Heart right ventricle (tissue), 16 donors: ENCODE results near the gene ANKDD1A. TPM values are rescaled to one million over a fixed set of nuclear protein-coding genes. Genes with fewer than 3 reads are reported as not detected.

ENCODE experiments used
- ATAC-seq, 8 donors: fragments of 200-7000 bp; cut with Tn5 transposase; one replicate each; pipeline ENCODE4 v1.9.1; 2020; ENCODE audit warnings: mild to moderate bottlenecking in 8 of 8, moderate library complexity in 8 of 8, moderate number of reproducible peaks in 1 of 8
- DNase-seq, 2 donors: peaks; one replicate each; pipeline ENCODE4 v3.0.0-alpha.2; 2020
- H3K27ac ChIP-seq, 10 donors: fragments of 200-600 bp; sonication (generic) in 2 of 10; one replicate each; pipeline versions ENCODE4 v1.5.0 to v1.8.0; 2020 to 2022; ENCODE audit warnings: mild to moderate bottlenecking in 3 of 10
- H3K27me3 ChIP-seq, 7 donors: fragments of 200-600 bp; one replicate each; pipeline ENCODE4 v1.8.0; 2021 to 2022; ENCODE audit warnings: mild to moderate bottlenecking in 2 of 7
- H3K36me3 ChIP-seq, 9 donors: fragments of 200-600 bp; sonication (generic) in 1 of 9; one replicate each; pipeline versions ENCODE4 v1.5.0 to v1.8.0; 2020 to 2022; ENCODE audit warnings: mild to moderate bottlenecking in 2 of 9
- H3K4me1 ChIP-seq, 9 donors: fragments of 200-600 bp; sonication (generic) in 1 of 9; one replicate each; pipeline versions ENCODE4 v1.5.0 to v1.8.0; 2020 to 2022; ENCODE audit warnings: mild to moderate bottlenecking in 4 of 9
- H3K4me3 ChIP-seq, 10 donors: fragments of 200-600 bp; sonication (generic) in 2 of 10; one replicate each; pipeline versions ENCODE4 v1.5.0 to v1.8.0; 2020 to 2022; ENCODE audit warnings: mild to moderate bottlenecking in 7 of 10, moderate library complexity in 2 of 10
- H3K9me3 ChIP-seq, 11 donors: fragments of 200-600 bp in 10 of 11; sonication (generic) in 2 of 11; one replicate each; pipeline versions ENCODE4 v1.5.0 to v1.8.0; 2013 to 2022; ENCODE audit warnings: mild to moderate bottlenecking in 2 of 11, control low read depth in 1 of 11, moderate library complexity in 1 of 11
- CTCF ChIP-seq, 9 donors: fragments of 200-600 bp; sonication (generic) in 2 of 9; IDR thresholded peaks; one replicate each; pipeline versions ENCODE4 v1.5.0 to v1.8.0; 2021 to 2022; ENCODE audit warnings: antibody characterized with exemption in 9 of 9, mild to moderate bottlenecking in 5 of 9, moderate library complexity in 1 of 9
- WGBS, 2 donors: extraction: QIAGEN DNeasy Blood & Tissue Kit; methylation state at CpG; one replicate each; pipeline ENCODE4 v1.1.7; 2013; ENCODE audit warnings: inconsistent platforms in 1 of 2; 5-methylcytosine and 5-hydroxymethylcytosine counted together
- intact Hi-C, 10 donors: fragments of 100-400 bp; cut with DNase I; formaldehyde crosslinking; loops; one replicate each; pipeline versions ENCODE4 v1.11.1 to v1.14.2; 2022
- long read RNA-seq, 3 donors: library from polyadenylated mRNA; unstranded; transcript quantifications; one replicate each; pipeline ENCODE4 v2.0.0, GENCODE V29; 2020 to 2021
- polyA plus RNA-seq, 2 donors: library from polyadenylated mRNA; stranded (reverse); fragments of 200-250 nt; gene quantifications; one replicate each; pipeline ENCODE4 v1.2.3, GENCODE V29; 2013
- total RNA-seq, 10 donors: library from RNA; stranded (reverse); fragmentation: NEBNext Ultra II Directional in 3 of 10; extraction: Animal tissue kit (Norgen Biotek cat#: 25700) in 3 of 10; gene quantifications; one replicate each; pipeline versions ENCODE4 v1.2.1 to v1.2.4, GENCODE V29; 2021 to 2023
- donor health status: Arrhythmogenic right ventricular cardiomyopathy.
- donor health status: ischemic (EF 13 %, LVEDD 7.1; RV severe dilation, severe dysfunction).
- donor health status: healthy with polysubstance abuse.
- donor health status: DM: no; HTN: yes; CAD: no.
- donor health status: DM: no; HTN: no; CAD: no.
- donor health status: ischemic (EF 25% LVEDD 6.9; RV normal size, moderate dysfunction).
- donor health status: ischemic (EF 25% LVEDD 5.7; RV mildly dilated, moderate dysfunction).
- donor health status: healthy.
- donor health status: DM: yes; HTN: yes; CAD: no.
- donor health status: Ischemic cardiomyopathy.
- donor health status: ischemic (EF 35%, LVEDD 5.7; RV mildly dilated, moderate dysfunction).
- donor health status: nonischemic (EF 11% LVEDD 7.7; RV severe dilation, severe dysfunction).
- donor health status: DM: yes; HTN: yes; CAD: no.
- donor health status: PGD.
- donor health status: ischemic (EF 29% LVEDD 5.4; RV normal size, mild dysfunction).
- donor health status: nonischemic (EF 23%, LVEDD 6.1; RV moderate dilation, normal function).

ANKDD1A gene
- total RNA-seq (1 to 10 TPM in 7 of 10 donors, under 1 TPM in 3; 0.70 to 1.9 (median 1.3) TPM), polyA plus RNA-seq (1 to 10 TPM; 1.1 to 1.9 TPM)
- long read RNA-seq, donor 1, partial matches to known transcripts = 0 of 2 reads
- long read RNA-seq, donor 1, other reads (novel, unspliced or antisense) = 2 of 2 reads
- long read RNA-seq, donor 2, partial matches to known transcripts = 0 of 2 reads
- long read RNA-seq, donor 2, other reads (novel, unspliced or antisense) = 2 of 2 reads
- long read RNA-seq, donor 3, partial matches to known transcripts = 0 of 3 reads
- long read RNA-seq, donor 3, other reads (novel, unspliced or antisense) = 3 of 3 reads

GRCh38 chr15:64911311-64912186, at the start of gene ANKDD1A:
TSS of gene ANKDD1A (plus strand) at chr15:64911902. CDS start at chr15:64911931, 29 bp downstream.
- Histone ChIP-seq H3K9me3 (no peaks in the 10 kb centered on the region), H3K27ac (peak within 1 kb of the TSS in 5 of 10 donors; percentile 23 to 54 (median 44)), H3K36me3 (no peaks in the 10 kb centered on the region), H3K4me1 (peaks cover 0 to 20% (median 14%) of the 10 kb centered on the region in 9 donors), H3K27me3 (peaks cover 0 to 20% (median 0%) of the 10 kb centered on the region in 7 donors), H3K4me3 (peak within 1 kb of the TSS; percentile 22 to 72 (median 60))
- TF ChIP-seq CTCF (IDR thresholded peaks at IDR 0.05) = no peak
- DNase-seq (peak; percentile 60 to 75), ATAC-seq (peak; percentile 85 to 95 (median 90))
- intact Hi-C loops = loop anchor here in 1 of 10 donors (10.0 kb wide), 1 partner anchor 177 kb away; no protein-coding TSS in a partner anchor
- 5 to 6% methylated on average over 66 to 72 of the region's 72 CpGs for WGBS, 2 donors

- 81 to 89% methylated on average over 4 of the region's 4 CpGs for WGBS, 2 donors
- TF ChIP-seq CTCF (IDR thresholded peaks at IDR 0.05) = no peak
- intact Hi-C loops = no loop called here
- Histone ChIP-seq H3K9me3 (no peaks in the 10 kb centered on the region), H3K27ac (peak overlapping the region in 2 of 10 donors; percentile 12 to 20), H3K4me1 (peaks cover 7 to 82% (median 34%) of the 10 kb centered on the region in 9 donors), H3K27me3 (no peaks in the 10 kb centered on the region), H3K36me3 (peaks cover 0 to 97% (median 32%) of the 10 kb centered on the region in 9 donors), H3K4me3 (no peak overlapping the region)
- no peak for ATAC-seq
- no peak for DNase-seq
These were observed 49.7 kb upstream of the ANKDD1A start for GRCh38 chr15:64861960-64862359.

GRCh38 chr15:64862408-64862807, 49.3 kb upstream of the ANKDD1A start:
- 100% methylated on average over 1 of the region's 1 CpG for WGBS, 2 donors
- no peaks in the 10 kb centered on the region for H3K9me3 ChIP-seq
- peak overlapping the region in 1 of 10 donors; percentile 20 for H3K27ac ChIP-seq
- H3K36me3 ChIP-seq = peaks cover 0 to 97% (median 32%) of the 10 kb centered on the region in 9 donors
- no peak for TF ChIP-seq CTCF (IDR thresholded peaks at IDR 0.05)
- DNase-seq = no peak
- H3K4me1 ChIP-seq = peaks cover 7 to 77% (median 30%) of the 10 kb centered on the region in 9 donors
- intact Hi-C loops = no loop called here
- no peaks in the 10 kb centered on the region for H3K27me3 ChIP-seq
- H3K4me3 ChIP-seq = no peak overlapping the region
- no peak for ATAC-seq

- intact Hi-C loops = no loop called here
- WGBS, 2 donors = 67 to 71% methylated on average over 1 of the region's 1 CpG
- Histone ChIP-seq H3K9me3 (no peaks in the 10 kb centered on the region), H3K4me1 (peaks cover 0 to 65% (median 16%) of the 10 kb centered on the region in 9 donors), H3K27me3 (no peaks in the 10 kb centered on the region), H3K27ac (peak overlapping the region in 1 of 10 donors; percentile 25), H3K4me3 (no peak overlapping the region), H3K36me3 (peaks cover 0 to 94% (median 32%) of the 10 kb centered on the region in 9 donors)
- peak in 1 of 8 donors; percentile 15 for ATAC-seq
- no peak for TF ChIP-seq CTCF (IDR thresholded peaks at IDR 0.05)
- no peak for DNase-seq
These were observed 47.6 kb upstream of the ANKDD1A start for GRCh38 chr15:64864068-64864467.
